ENCODE data around the gene FBXL17. TPM values are rescaled to one million over a fixed set of nuclear protein-coding genes. Genes with fewer than 3 reads are reported as not detected.

The FBXL17 gene
- total and polyA plus RNA-seq, 2 donors (not counting 1 experiment from before 2014, with no cell fraction given), result 7.3 to 40.3 TPM

DNA sequence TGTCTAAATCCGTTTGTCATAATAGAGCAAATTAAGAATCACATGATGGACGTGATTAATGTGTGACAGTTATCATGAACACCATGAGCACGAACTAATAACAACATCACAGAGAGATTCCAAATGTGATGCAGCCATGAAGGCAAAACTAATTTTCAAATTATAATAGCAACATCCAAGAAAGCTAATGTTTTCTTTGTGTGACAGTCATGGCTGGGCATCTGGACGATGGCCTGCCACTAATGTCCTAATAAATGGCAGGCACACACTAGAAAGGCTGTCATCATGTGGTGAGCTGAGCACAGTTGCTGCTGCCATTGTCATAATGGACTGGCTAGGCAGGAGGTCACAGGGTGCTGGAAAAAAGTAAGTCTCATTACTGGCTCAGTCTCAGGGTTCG is 431.1 kb downstream of the FBXL17 start:
- Histone ChIP-seq H3K79me2 (ENCODE audit: control insufficient read depth, insufficient read depth, low read length) (no peaks in the 10 kb centered on the region), H4K20me1 (ENCODE audit: control insufficient read depth, insufficient read depth, low read length, poor library complexity, severe bottlenecking) (no peaks in the 10 kb centered on the region), H2AFZ (ENCODE audit: insufficient read depth, low read depth, low read length, poor library complexity, severe bottlenecking) (no peak overlapping the region), H3K4me1 (ENCODE audit: control insufficient read depth in 2 of 2, insufficient read depth in 2 of 2, low read length in 2 of 2) (no peaks in the 10 kb centered on the region), H3K27me3 (replicated peaks in 1 of 4; ENCODE audit: control extremely low read depth in 1 of 4, control insufficient read depth in 3 of 4, insufficient read depth in 4 of 4, low read length in 3 of 4) (no peaks in the 10 kb centered on the region), H3K9me3 (ENCODE audit: control extremely low read depth in 1 of 3, control insufficient read depth in 2 of 3, insufficient read depth in 1 of 3, low read length in 2 of 3) (no peaks in the 10 kb centered on the region), H3K9ac (ENCODE audit: low read length) (no peak overlapping the region), H3K4me3 (ENCODE audit: control extremely low read depth in 1 of 5, extremely low read depth in 1 of 5, insufficient read depth in 1 of 5, low read depth in 2 of 5, low read length in 4 of 5) (no peak overlapping the region), H3K36me3 (replicated peaks in 1 of 2; ENCODE audit: control extremely low read depth in 1 of 2, control insufficient read depth in 1 of 2, extremely low read depth in 1 of 2, insufficient read depth in 2 of 2, low read length in 1 of 2) (no peaks in the 10 kb centered on the region), H3K4me2 (replicated peaks; ENCODE audit: low read depth, low read length, poor library complexity, severe bottlenecking) (no peak overlapping the region), H3K27ac (ENCODE audit: low read length in 2 of 2) (no peak overlapping the region)
- Mint-ChIP-seq H3K27me3 (no peaks in the 10 kb centered on the region), H3K9me3 (ENCODE audit: insufficient read depth) (no peaks in the 10 kb centered on the region), H3K4me1 (no peaks in the 10 kb centered on the region), H3K4me3 (no peak overlapping the region), H3K27ac (no peak overlapping the region)
- WGBS (ENCODE audit: insufficient coverage), result 73% methylated on average over 1 of the region's 5 CpGs
- no peak for DNase-seq
- CTCF ChIA-PET, result no interaction called here
- POLR2A ChIA-PET, result no interaction called here
- TF ChIP-seq CTCF (IDR thresholded peaks at IDR 0.05), result no peak
- no peak for TF ChIP-seq EZH2 (IDR thresholded peaks at IDR 0.05; ENCODE audit: borderline replicate concordance, insufficient read depth, low read depth, low read length, poor library complexity, severe bottlenecking)
- no peak for ATAC-seq (ENCODE audit: low read depth)
- intact Hi-C loops (cut with micrococcal nuclease), result no loop called here

GRCh38 chr5:107949688-107950341 is 432.1 kb downstream of the FBXL17 start:
- Histone ChIP-seq H3K27ac (ENCODE audit: low read length in 2 of 2) (no peak overlapping the region), H3K9ac (ENCODE audit: low read length) (no peak overlapping the region), H3K4me3 (ENCODE audit: control extremely low read depth in 1 of 5, extremely low read depth in 1 of 5, insufficient read depth in 1 of 5, low read depth in 2 of 5, low read length in 4 of 5) (no peak overlapping the region), H3K9me3 (ENCODE audit: control extremely low read depth in 1 of 3, control insufficient read depth in 2 of 3, insufficient read depth in 1 of 3, low read length in 2 of 3) (no peaks in the 10 kb centered on the region), H3K4me2 (replicated peaks; ENCODE audit: low read depth, low read length, poor library complexity, severe bottlenecking) (no peak overlapping the region), H3K4me1 (ENCODE audit: control insufficient read depth in 2 of 2, insufficient read depth in 2 of 2, low read length in 2 of 2) (no peaks in the 10 kb centered on the region), H3K27me3 (replicated peaks in 1 of 4; ENCODE audit: control extremely low read depth in 1 of 4, control insufficient read depth in 3 of 4, insufficient read depth in 4 of 4, low read length in 3 of 4) (no peaks in the 10 kb centered on the region), H3K79me2 (ENCODE audit: control insufficient read depth, insufficient read depth, low read length) (no peaks in the 10 kb centered on the region), H2AFZ (ENCODE audit: insufficient read depth, low read depth, low read length, poor library complexity, severe bottlenecking) (no peak overlapping the region), H4K20me1 (ENCODE audit: control insufficient read depth, insufficient read depth, low read length, poor library complexity, severe bottlenecking) (no peaks in the 10 kb centered on the region), H3K36me3 (replicated peaks in 1 of 2; ENCODE audit: control extremely low read depth in 1 of 2, control insufficient read depth in 1 of 2, extremely low read depth in 1 of 2, insufficient read depth in 2 of 2, low read length in 1 of 2) (no peaks in the 10 kb centered on the region)
- no peaks in the 10 kb centered on the region for H3K4me1 Mint-ChIP-seq
- intact Hi-C loops (cut with micrococcal nuclease), result no loop called here
- 93% methylated on average over 3 of the region's 6 CpGs for WGBS (ENCODE audit: insufficient coverage)
- H3K9me3 Mint-ChIP-seq (ENCODE audit: insufficient read depth), result no peaks in the 10 kb centered on the region
- H3K4me3 Mint-ChIP-seq, result no peak overlapping the region
- DNase-seq (no peak), ATAC-seq (ENCODE audit: low read depth) (no peak)
- POLR2A ChIA-PET, result no interaction called here
- no peak overlapping the region for H3K27ac Mint-ChIP-seq
- TF ChIP-seq CTCF (IDR thresholded peaks at IDR 0.05) (no peak), EZH2 (IDR thresholded peaks at IDR 0.05; ENCODE audit: borderline replicate concordance, insufficient read depth, low read depth, low read length, poor library complexity, severe bottlenecking) (no peak)
- CTCF ChIA-PET, result no interaction called here
- no peaks in the 10 kb centered on the region for H3K27me3 Mint-ChIP-seq
